AG04449 (cell line): ENCODE results near the gene HARS2.

Experiments
- CTCF ChIA-PET: fragments of 350-600 bp; formaldehyde crosslinking; extraction: SDS; loops from one replicate; lab custom pipeline; 2021; ENCODE audit warnings: antibody characterized with exemption; lab: Yijun Ruan, JAX
- POLR2A ChIA-PET: fragments of 400-600, 350-600 bp; formaldehyde crosslinking; extraction: SDS; loops from one replicate; lab custom pipeline; 2020; ENCODE audit warnings: antibody characterized with exemption, inconsistent platforms; lab: Yijun Ruan, JAX
- DNase-seq: peaks from one replicate; pipeline ENCODE4 v3.0.0-alpha.2; 2010; ENCODE audit warnings: low read depth, low spot score
- H3K4me3 ChIP-seq: 2 replicates; pipeline ENCODE4 v1.5.1; 2011; ENCODE audit warnings: low read depth, mild to moderate bottlenecking, control low read depth, low read length
- CTCF ChIP-seq: IDR thresholded peaks from one replicate; pipeline ENCODE4 v1.5.1; 2011; ENCODE audit warnings: mild to moderate bottlenecking, moderate library complexity, low read length, control low read depth, inconsistent platforms; ENCODE audit not compliant: insufficient read depth; ENCODE audit errors: missing control alignments

The HARS2 gene

GRCh38 chr5:140734354-140734753 lies 43.1 kb downstream of the HARS2 start:
- CTCF ChIA-PET, result no interaction called here
- no peak for TF ChIP-seq CTCF

DNA sequence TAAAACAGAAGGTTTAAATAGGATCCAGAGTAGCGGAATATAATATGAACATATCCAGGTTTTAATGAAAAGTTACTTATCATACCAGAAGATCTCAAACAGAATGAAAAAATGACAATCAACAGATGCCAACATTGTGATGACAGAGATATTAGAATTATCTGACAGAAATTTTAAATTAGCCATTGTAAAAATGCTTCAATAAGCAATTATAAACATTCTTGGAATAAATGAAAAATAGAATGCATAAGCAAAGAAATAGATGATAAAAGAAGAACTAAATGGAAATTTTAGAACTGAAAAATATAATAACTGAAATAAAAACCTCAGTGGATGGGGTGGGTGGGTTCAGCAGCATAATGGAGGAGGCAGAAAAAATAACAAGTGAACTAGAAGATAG lies 46.2 kb downstream of the HARS2 start:
- DNase-seq, result no peak
- no peak overlapping the region for H3K4me3 ChIP-seq
- ChIA-PET POLR2A (no interaction called here), CTCF (no interaction called here)
- TF ChIP-seq CTCF, result no peak

More at GRCh38 chr5:140734354-140734753, 43.1 kb downstream of the HARS2 start:
- POLR2A ChIA-PET, result no interaction called here
- no peak overlapping the region for H3K4me3 ChIP-seq
- DNase-seq, result no peak

GRCh38 chr5:140741967-140742366 lies 50.7 kb downstream of the HARS2 start:
- ChIA-PET POLR2A (no interaction called here), CTCF (no interaction called here)
- no peak overlapping the region for H3K4me3 ChIP-seq
- no peak for DNase-seq
- TF ChIP-seq CTCF, result no peak
